Astrocyte of the spinal cord (primary cell): Measurements from ENCODE around the gene P2RY12.

Experiments
- DNase-seq: peaks from one replicate; pipeline ENCODE4 v3.0.0; 2011; ENCODE audit warnings: low read depth, low spot score
- H3K4me3 ChIP-seq: 2 replicates; pipeline ENCODE4 v1.5.1; 2011; ENCODE audit warnings: low read depth, mild to moderate bottlenecking, low read length, moderate library complexity
- CTCF ChIP-seq: IDR thresholded peaks from 2 replicates; pipeline ENCODE4 v1.5.1; 2012; ENCODE audit warnings: low read depth, mild to moderate bottlenecking, low read length, inconsistent platforms
- in situ Hi-C: cut with HindIII; loops from 2 replicates; pipeline ENCODE4 v1.10.0; 2017; ENCODE audit warnings: low sequenced_read_pairs

Gene P2RY12

GRCh38 chr3:151410891-151411559, 26.5 kb upstream of the P2RY12 start:
- no peak overlapping the region for H3K4me3 ChIP-seq
- DNase-seq = peak; percentile 48
- TF ChIP-seq CTCF = no peak
- in situ Hi-C loops = no loop called here

- in situ Hi-C loops = no loop called here
- no peak for TF ChIP-seq CTCF
- H3K4me3 ChIP-seq = no peak overlapping the region
These were observed 23.4 kb upstream of the P2RY12 start for GRCh38 chr3:151407928-151408327.

GRCh38 chr3:151404316-151404715, 19.8 kb upstream of the P2RY12 start:
- DNase-seq = peak; percentile 73
- H3K4me3 ChIP-seq = no peak overlapping the region
- TF ChIP-seq CTCF = no peak
- in situ Hi-C loops = no loop called here

More at GRCh38 chr3:151407928-151408327, 23.4 kb upstream of the P2RY12 start:
- no peak for DNase-seq

- in situ Hi-C loops = no loop called here
- TF ChIP-seq CTCF = no peak
- H3K4me3 ChIP-seq = no peak overlapping the region
- peak; percentile 43 for DNase-seq
These were observed 18.7 kb upstream of the P2RY12 start for GRCh38 chr3:151403246-151403645.

GRCh38 chr3:151402349-151402748, 17.8 kb upstream of the P2RY12 start:
- DNase-seq = no peak
- no peak overlapping the region for H3K4me3 ChIP-seq
- in situ Hi-C loops = no loop called here
- no peak for TF ChIP-seq CTCF

- no peak for DNase-seq
- TF ChIP-seq CTCF = no peak
- in situ Hi-C loops = no loop called here
- no peak overlapping the region for H3K4me3 ChIP-seq
These were observed 15.8 kb upstream of the P2RY12 start for GRCh38 chr3:151400341-151400740.
